NOMO-1 treated with DMSO at 0.1 percent for 48 hours (cell line): Measurements from ENCODE around the gene SMC3.
"Not testable (repeated sequence)": the region's sequence is repeated elsewhere in the genome, so short reads cannot be mapped to it uniquely, and the experiment has no call there.

Experiments used
- DNase-seq: peaks from one replicate; lab custom pipeline; 2025; ENCODE audit not compliant: unreplicated experiment; lab: John Stamatoyannopoulos, UW

The SMC3 gene

GRCh38 chr10:110619514-110620397 is 52.3 kb downstream of the SMC3 start:
- no peak for DNase-seq

- DNase-seq: no peak
These were observed 52.9 kb downstream of the SMC3 start for GRCh38 chr10:110620398-110620719.

GRCh38 chr10:110623316-110623715 is 55.8 kb downstream of the SMC3 start:
- DNase-seq: not testable (repeated sequence)

GRCh38 chr10:110625356-110625894 is 57.9 kb downstream of the SMC3 start:
- DNase-seq: no peak

GRCh38 chr10:110625951-110626855 is 58.7 kb downstream of the SMC3 start:
- no peak for DNase-seq

- DNase-seq: no peak
These were observed 60.7 kb downstream of the SMC3 start for GRCh38 chr10:110628161-110628560.

- no peak for DNase-seq
These were observed 62.2 kb downstream of the SMC3 start for GRCh38 chr10:110629680-110630191.

GRCh38 chr10:110631934-110632333 is 64.4 kb downstream of the SMC3 start:
- no peak for DNase-seq

GRCh38 chr10:110632591-110633215 is 65.2 kb downstream of the SMC3 start:
- DNase-seq: no peak

- no peak for DNase-seq
These were observed 67.2 kb downstream of the SMC3 start for GRCh38 chr10:110634527-110635209.

GRCh38 chr10:110636572-110636931 is 69.1 kb downstream of the SMC3 start:
- no peak for DNase-seq

- DNase-seq: no peak
These were observed 69.5 kb downstream of the SMC3 start for GRCh38 chr10:110636932-110637557.

GRCh38 chr10:110637558-110638053 is 70.1 kb downstream of the SMC3 start:
- DNase-seq: no peak

GRCh38 chr10:110638319-110638718 is 70.8 kb downstream of the SMC3 start:
- no peak for DNase-seq

GRCh38 chr10:110639046-110639445 is 71.6 kb downstream of the SMC3 start:
- DNase-seq: not testable (repeated sequence)

- DNase-seq: not testable (repeated sequence)
These were observed 72.4 kb downstream of the SMC3 start for GRCh38 chr10:110639858-110640257.

- DNase-seq: no peak
These were observed 73.8 kb downstream of the SMC3 start for GRCh38 chr10:110641256-110641655.

- DNase-seq: no peak
These were observed 74.9 kb downstream of the SMC3 start for GRCh38 chr10:110642204-110643034.
